Gastroesophageal sphincter (tissue), 4 donors: ENCODE measurements around the gene CNTNAP2. TPM values are rescaled to one million over a fixed set of nuclear protein-coding genes. Genes with fewer than 3 reads are reported as not detected.

ENCODE experiments used
- ATAC-seq: fragments of 150-250 bp; one replicate; pipeline ENCODE4 v1.9.1; 2016; ENCODE audit warnings: mild to moderate bottlenecking, moderate library complexity
- H3K27ac ChIP-seq, 4 donors: fragments of 200-600 bp; sonication (generic) in 3 of 4; 1 replicate in 3 of 4; 2 replicates in 1 of 4; pipeline ENCODE4 v1.5.1; 2016 to 2019
- H3K27me3 ChIP-seq: fragments of 200-600 bp; sonication (generic); one replicate; pipeline ENCODE4 v1.5.1; 2019
- H3K36me3 ChIP-seq, 2 donors: fragments of 200-600 bp; sonication (generic); one replicate each; pipeline ENCODE4 v1.5.1; 2019; ENCODE audit warnings: control low read depth in 1 of 2
- H3K4me1 ChIP-seq, 3 donors: fragments of 200-600 bp; sonication (generic); 1 replicate in 2 of 3; 2 replicates in 1 of 3; pipeline ENCODE4 v1.5.1; 2016 to 2019; ENCODE audit warnings: control low read depth in 2 of 3
- H3K4me3 ChIP-seq, 2 donors: fragments of 200-600 bp; sonication (generic); one replicate each; pipeline ENCODE4 v1.5.1; 2019; ENCODE audit warnings: mild to moderate bottlenecking in 1 of 2, moderate library complexity in 1 of 2
- H3K9me3 ChIP-seq, 3 donors: fragments of 200-600 bp; sonication (generic); one replicate each; pipeline ENCODE4 v1.5.1; 2017 to 2019; ENCODE audit warnings: control low read depth in 2 of 3
- CTCF ChIP-seq, 4 experiments: fragments of 200-600 bp in 2 of 4; fragments of 450-650 bp in 2 of 4; sonication (generic) in 1 of 4; IDR thresholded peaks; one replicate each; pipeline ENCODE4 v1.5.1; 2017 to 2019; ENCODE audit warnings: antibody characterized with exemption in 4 of 4, mild to moderate bottlenecking in 2 of 4, moderate library complexity in 2 of 4
- EP300 ChIP-seq: sonication (generic); formaldehyde crosslinking; IDR thresholded peaks from one replicate; pipeline ENCODE4 v1.6.1; 2017; ENCODE audit warnings: antibody characterized with exemption, mild to moderate bottlenecking
- POLR2A ChIP-seq, 2 donors: fragments of 450-650 bp; IDR thresholded peaks; one replicate each; pipeline ENCODE4 v1.6.1; 2017; ENCODE audit warnings: antibody characterized with exemption in 2 of 2, mild to moderate bottlenecking in 2 of 2, moderate library complexity in 1 of 2
- POLR2AphosphoS5 ChIP-seq: sonication (generic); formaldehyde crosslinking; IDR thresholded peaks from one replicate; pipeline ENCODE4 v1.6.1; 2017; ENCODE audit warnings: antibody characterized with exemption
- WGBS, 2 donors: methylation state at CpG; one replicate each; pipeline ENCODE4 v1.1.5; 2018; ENCODE audit warnings: low coverage in 1 of 2; 5-methylcytosine and 5-hydroxymethylcytosine counted together
- total RNA-seq, 4 donors: library from RNA; depleted of rRNA; stranded (reverse); fragments of >200 nt; gene quantifications; one replicate each; pipeline ENCODE4 v1.1.0, GENCODE V29; 2016

Gene CNTNAP2
- total RNA-seq, 4 donors from 2014 or later = 1.5 to 8.9 (median 3.2) TPM

- H3K4me1 ChIP-seq = no peaks in the 10 kb centered on the region
- H3K27me3 ChIP-seq = no peaks in the 10 kb centered on the region
- 50 to 54% methylated on average over 4 of the region's 4 CpGs for WGBS, 2 donors
- TF ChIP-seq POLR2AphosphoS5 (no peak), CTCF (IDR thresholded peaks at IDR 0.05) (no peak)
- no peaks in the 10 kb centered on the region for H3K9me3 ChIP-seq
- H3K4me3 ChIP-seq = no peak overlapping the region
- no peak for ATAC-seq
- H3K27ac ChIP-seq = no peak overlapping the region
- no peaks in the 10 kb centered on the region for H3K36me3 ChIP-seq
Observed at GRCh38 chr7:146138926-146139325, 22.3 kb downstream of the CNTNAP2 start.

GRCh38 chr7:146146831-146147486 lies 30.4 kb downstream of the CNTNAP2 start:
- ATAC-seq = no peak

GRCh38 chr7:146150153-146150552 lies 33.6 kb downstream of the CNTNAP2 start:
- H3K27ac ChIP-seq = no peak overlapping the region

More at GRCh38 chr7:146146831-146147486, 30.4 kb downstream of the CNTNAP2 start:
- Histone ChIP-seq H3K4me3 (no peak overlapping the region), H3K4me1 (no peaks in the 10 kb centered on the region), H3K36me3 (no peaks in the 10 kb centered on the region), H3K27ac (no peak overlapping the region), H3K27me3 (no peaks in the 10 kb centered on the region), H3K9me3 (no peaks in the 10 kb centered on the region)
- 20 to 27% methylated on average over 6 of the region's 6 CpGs for WGBS, 2 donors
- TF ChIP-seq CTCF (IDR thresholded peaks at IDR 0.05) (no peak), POLR2A (IDR thresholded peaks at IDR 0.05) (no peak), POLR2AphosphoS5 (no peak), EP300 (no peak)

GRCh38 chr7:146172112-146172511 lies 55.5 kb downstream of the CNTNAP2 start:
- Histone ChIP-seq H3K27ac (no peak overlapping the region), H3K4me1 (no peaks in the 10 kb centered on the region), H3K4me3 (no peak overlapping the region), H3K27me3 (no peaks in the 10 kb centered on the region), H3K9me3 (no peaks in the 10 kb centered on the region), H3K36me3 (no peaks in the 10 kb centered on the region)
- ATAC-seq = no peak
- TF ChIP-seq CTCF (IDR thresholded peaks at IDR 0.05) (no peak), EP300 (no peak), POLR2AphosphoS5 (no peak), POLR2A (IDR thresholded peaks at IDR 0.05) (no peak)
- 94 to 100% methylated on average over 2 of the region's 2 CpGs for WGBS, 2 donors

More at GRCh38 chr7:146150153-146150552, 33.6 kb downstream of the CNTNAP2 start:
- TF ChIP-seq EP300 = no peak
- TF ChIP-seq CTCF (IDR thresholded peaks at IDR 0.05) = no peak
- no peak for TF ChIP-seq POLR2AphosphoS5
- no peak for TF ChIP-seq POLR2A (IDR thresholded peaks at IDR 0.05)
- H3K9me3 ChIP-seq = no peaks in the 10 kb centered on the region
- no peaks in the 10 kb centered on the region for H3K27me3 ChIP-seq
- ATAC-seq = no peak
- no peaks in the 10 kb centered on the region for H3K4me1 ChIP-seq
- no peak overlapping the region for H3K4me3 ChIP-seq
- no peaks in the 10 kb centered on the region for H3K36me3 ChIP-seq

- Histone ChIP-seq H3K36me3 (no peaks in the 10 kb centered on the region), H3K27me3 (no peaks in the 10 kb centered on the region), H3K4me3 (no peak overlapping the region), H3K4me1 (no peaks in the 10 kb centered on the region), H3K9me3 (no peaks in the 10 kb centered on the region), H3K27ac (no peak overlapping the region)
- whole genome bisulfite sequencing, 2 donors = 72 to 82% methylated on average over 2 of the region's 2 CpGs
- TF ChIP-seq POLR2A (IDR thresholded peaks at IDR 0.05) (no peak), EP300 (no peak), CTCF (IDR thresholded peaks at IDR 0.05) (no peak), POLR2AphosphoS5 (no peak)
- ATAC-seq = no peak
Observed at GRCh38 chr7:146175716-146176115, 59.1 kb downstream of the CNTNAP2 start.
